Measurements from ENCODE around the gene ENAH.
A peak's percentile ranks its signal among the peaks of the same experiment; 100 is the strongest.

The ENAH gene

GRCh38 chr1:225534772-225535171 is 118.2 kb downstream of the ENAH start:
- DNase-seq (ENCODE audit: low read depth): no peak
- H3K4me3 ChIP-seq (ENCODE audit: low read length): no peak overlapping the region
- TF ChIP-seq CTCF (conservative IDR thresholded peaks at IDR 0.05; ENCODE audit: low read depth, low read length): no peak

- no peak overlapping the region for H3K4me3 ChIP-seq (ENCODE audit: low read length)
- no peak for DNase-seq (ENCODE audit: low read depth)
- TF ChIP-seq CTCF (conservative IDR thresholded peaks at IDR 0.05; ENCODE audit: low read depth, low read length): no peak
Observed at GRCh38 chr1:225534135-225534534, 118.8 kb downstream of the ENAH start.

GRCh38 chr1:225533238-225533637 is 119.7 kb downstream of the ENAH start:
- no peak for TF ChIP-seq CTCF (conservative IDR thresholded peaks at IDR 0.05; ENCODE audit: low read depth, low read length)
- no peak for DNase-seq (ENCODE audit: low read depth)
- H3K4me3 ChIP-seq (ENCODE audit: low read length): no peak overlapping the region

GRCh38 chr1:225532240-225532944 is 120.5 kb downstream of the ENAH start:
- no peak for TF ChIP-seq CTCF (conservative IDR thresholded peaks at IDR 0.05; ENCODE audit: low read depth, low read length)
- H3K4me3 ChIP-seq (ENCODE audit: low read length): no peak overlapping the region
- no peak for DNase-seq (ENCODE audit: low read depth)

- TF ChIP-seq CTCF (conservative IDR thresholded peaks at IDR 0.05; ENCODE audit: low read depth, low read length): no peak
- DNase-seq (ENCODE audit: low read depth): no peak
- no peak overlapping the region for H3K4me3 ChIP-seq (ENCODE audit: low read length)
Observed at GRCh38 chr1:225529726-225530125, 123.2 kb downstream of the ENAH start.

- no peak for DNase-seq (ENCODE audit: low read depth)
- H3K4me3 ChIP-seq (ENCODE audit: low read length): no peak overlapping the region
- TF ChIP-seq CTCF (conservative IDR thresholded peaks at IDR 0.05; ENCODE audit: low read depth, low read length): no peak
Observed at GRCh38 chr1:225527575-225527974, 125.3 kb downstream of the ENAH start.

- peak; percentile 55 for DNase-seq (ENCODE audit: low read depth)
- no peak overlapping the region for H3K4me3 ChIP-seq (ENCODE audit: low read length)
- no peak for TF ChIP-seq CTCF (conservative IDR thresholded peaks at IDR 0.05; ENCODE audit: low read depth, low read length)
Observed at GRCh38 chr1:225526878-225527277, 126.0 kb downstream of the ENAH start.
